Esophagus (tissue), 2 donors: ENCODE results near the gene MIDN. TPM values are rescaled to one million over a fixed set of nuclear protein-coding genes. Genes with fewer than 3 reads are reported as not detected.

Source experiments
- H3K27ac ChIP-seq, 2 donors: one replicate each; pipeline ENCODE4 v1.5.1; 2013; ENCODE audit warnings: low read depth in 2 of 2, mild to moderate bottlenecking in 2 of 2, inconsistent platforms in 1 of 2, low read length in 1 of 2, moderate library complexity in 1 of 2
- H3K27me3 ChIP-seq, 2 donors: one replicate each; pipeline ENCODE4 v1.6.1; 2013; ENCODE audit warnings: low read length in 2 of 2, control low read depth in 1 of 2, mild to moderate bottlenecking in 1 of 2; ENCODE audit not compliant: insufficient read depth in 2 of 2, control insufficient read depth in 1 of 2
- H3K36me3 ChIP-seq, 2 donors: one replicate each; pipeline ENCODE4 v1.6.1; 2013; ENCODE audit warnings: low read length in 1 of 2; ENCODE audit not compliant: control insufficient read depth in 2 of 2, insufficient read depth in 2 of 2
- H3K4me1 ChIP-seq, 2 donors: one replicate each; pipeline ENCODE4 v1.6.1; 2013; ENCODE audit warnings: low read length in 1 of 2; ENCODE audit not compliant: control insufficient read depth in 2 of 2, insufficient read depth in 2 of 2
- H3K4me3 ChIP-seq, 2 donors: one replicate each; pipeline ENCODE4 v1.5.1; 2013; ENCODE audit warnings: low read length in 2 of 2, mild to moderate bottlenecking in 2 of 2, low read depth in 1 of 2, moderate library complexity in 1 of 2
- H3K9me3 ChIP-seq, 2 donors: one replicate each; pipeline ENCODE4 v1.6.1; 2013; ENCODE audit warnings: mild to moderate bottlenecking in 2 of 2, low read depth in 1 of 2, low read length in 1 of 2, moderate library complexity in 1 of 2; ENCODE audit not compliant: control insufficient read depth in 2 of 2, insufficient read depth in 1 of 2
- WGBS, 2 donors: extraction: QIAGEN DNeasy Blood & Tissue Kit; methylation state at CpG; one replicate each; pipeline ENCODE4 v1.1.7; 2013; 5-methylcytosine and 5-hydroxymethylcytosine counted together
- polyA plus RNA-seq, 2 donors: library from polyadenylated mRNA; stranded (reverse); fragments of 200-250 nt; gene quantifications; one replicate each; pipeline ENCODE4 v1.2.3, GENCODE V29; 2013
- donor health status: healthy with polysubstance abuse.
- donor health status: Bipolar disorder and iron deficiency.

MIDN gene
- polyA plus RNA-seq, 2 donors: 36.4 to 38.7 TPM

DNA sequence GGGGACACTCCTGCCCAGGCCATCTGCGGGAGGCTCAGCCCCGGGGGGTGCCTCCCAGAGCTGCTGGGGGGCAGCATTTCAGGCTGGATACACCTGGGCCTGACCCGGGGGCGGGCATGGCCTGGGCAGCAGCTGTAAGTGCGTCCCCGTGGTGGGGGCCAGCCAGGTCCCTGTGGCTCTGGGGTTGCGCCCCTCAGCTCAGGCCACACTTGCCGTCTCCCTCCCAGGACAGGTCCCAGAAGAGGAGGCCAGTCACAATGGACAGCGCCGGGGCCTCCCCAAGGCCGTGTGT, 22.2 kb upstream of the MIDN start:
- H3K36me3 ChIP-seq: peaks cover 7 to 62% of the 10 kb centered on the region in 2 donors
- no peak overlapping the region for H3K27ac ChIP-seq
- no peaks in the 10 kb centered on the region for H3K4me1 ChIP-seq
- H3K4me3 ChIP-seq: no peak overlapping the region
- H3K27me3 ChIP-seq: no peaks in the 10 kb centered on the region
- no peaks in the 10 kb centered on the region for H3K9me3 ChIP-seq
- 94 to 96% methylated on average over 11 of the region's 11 CpGs for WGBS, 2 donors

DNA sequence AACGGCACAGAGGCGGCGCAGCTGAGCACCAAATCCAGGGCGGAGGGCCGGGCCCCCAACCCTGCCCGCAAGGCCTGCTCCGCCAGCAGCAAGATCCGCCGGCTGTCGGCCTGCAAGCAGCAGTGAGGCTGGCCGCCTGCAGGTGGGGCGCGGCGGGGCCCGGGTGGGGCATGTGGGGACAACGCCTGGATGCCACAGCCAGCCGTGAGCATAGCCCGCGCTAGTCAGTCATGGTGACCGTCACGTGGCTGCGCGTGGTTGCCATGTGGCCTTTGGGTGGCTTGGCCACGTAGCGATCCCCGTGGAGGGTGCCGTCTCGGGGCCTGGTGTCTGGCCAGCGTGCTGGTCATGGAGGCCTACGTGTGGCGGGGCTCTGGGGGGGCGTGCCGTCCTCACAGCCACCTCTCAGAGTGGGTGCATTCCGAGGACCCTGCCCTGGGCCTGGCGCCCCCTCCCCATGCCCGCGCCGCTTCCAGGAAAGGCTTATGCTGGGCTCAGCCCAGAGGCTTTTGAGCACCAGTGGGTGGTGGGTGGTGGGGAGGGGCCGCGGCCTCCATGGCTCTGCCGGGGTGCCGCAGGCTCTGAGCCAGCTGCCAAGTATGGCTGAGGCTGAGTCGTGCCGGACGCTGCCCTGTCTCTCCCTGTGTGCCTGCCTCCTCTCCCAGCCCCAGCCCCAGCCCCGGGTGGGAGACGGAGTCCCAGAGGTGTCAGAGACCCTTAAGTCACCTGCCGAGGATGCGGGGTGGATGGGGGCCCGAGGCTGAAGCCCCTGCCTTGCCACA, 21.7 kb upstream of the MIDN start:
- Histone ChIP-seq H3K27ac (no peak overlapping the region), H3K9me3 (no peaks in the 10 kb centered on the region), H3K36me3 (peaks cover 7 to 56% of the 10 kb centered on the region in 2 donors), H3K4me1 (peaks cover 0 to 3% of the 10 kb centered on the region in 2 donors), H3K27me3 (no peaks in the 10 kb centered on the region), H3K4me3 (no peak overlapping the region)
- WGBS, 2 donors: 87 to 91% methylated on average over 50 of the region's 50 CpGs

- Histone ChIP-seq H3K27me3 (no peaks in the 10 kb centered on the region), H3K27ac (no peak overlapping the region), H3K4me1 (peaks cover 0 to 11% of the 10 kb centered on the region in 2 donors), H3K9me3 (no peaks in the 10 kb centered on the region), H3K36me3 (peaks cover 7 to 50% of the 10 kb centered on the region in 2 donors), H3K4me3 (no peak overlapping the region)
- WGBS, 2 donors: 86 to 88% methylated on average over 49 to 56 of the region's 56 CpGs
Observed at GRCh38 chr19:1227304-1228054, 20.9 kb upstream of the MIDN start.

DNA sequence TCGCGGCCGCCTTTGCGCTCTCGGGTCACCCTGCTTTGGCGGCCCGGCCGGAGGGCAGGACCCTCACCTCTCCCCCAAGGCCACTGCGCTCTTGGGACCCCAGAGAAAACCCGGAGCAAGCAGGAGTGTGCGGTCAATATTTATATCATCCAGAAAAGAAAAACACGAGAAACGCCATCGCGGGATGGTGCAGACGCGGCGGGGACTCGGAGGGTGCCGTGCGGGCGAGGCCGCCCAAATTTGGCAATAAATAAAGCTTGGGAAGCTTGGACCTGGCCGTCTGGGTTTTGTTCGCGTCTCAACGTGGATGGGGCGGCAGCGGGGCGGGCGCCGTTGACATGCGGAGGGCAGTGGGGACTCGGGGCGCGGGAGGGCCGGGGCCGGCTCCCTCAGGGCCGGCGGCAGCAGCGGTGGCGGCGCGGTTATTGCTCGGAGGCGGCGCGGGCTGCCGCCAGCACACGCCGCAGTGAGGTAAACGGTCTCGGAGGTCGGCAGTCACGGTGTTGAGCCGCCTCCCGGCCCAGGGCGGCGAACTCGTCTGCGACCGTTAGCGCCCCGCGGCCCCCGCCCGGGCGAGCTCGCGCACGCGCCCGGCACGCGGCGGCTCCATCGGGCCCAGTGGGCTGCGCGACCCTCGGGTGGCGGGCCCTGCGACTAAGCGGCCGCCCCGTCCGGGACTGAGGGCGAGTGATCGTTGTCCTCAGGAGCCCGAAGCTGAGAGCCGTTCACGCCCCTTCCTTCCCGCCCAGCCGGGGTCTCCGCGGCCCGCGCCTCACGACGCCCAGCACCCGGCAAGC, 20.0 kb upstream of the MIDN start:
- H3K9me3 ChIP-seq: no peaks in the 10 kb centered on the region
- H3K36me3 ChIP-seq: peaks cover 7 to 41% of the 10 kb centered on the region in 2 donors
- H3K27me3 ChIP-seq: no peaks in the 10 kb centered on the region
- H3K4me1 ChIP-seq: peaks cover 0 to 19% of the 10 kb centered on the region in 2 donors
- no peak overlapping the region for H3K27ac ChIP-seq
- 96 to 97% methylated on average over 93 to 100 of the region's 100 CpGs for WGBS, 2 donors
- H3K4me3 ChIP-seq: no peak overlapping the region

- Histone ChIP-seq H3K4me3 (no peak overlapping the region), H3K27me3 (no peaks in the 10 kb centered on the region), H3K9me3 (no peaks in the 10 kb centered on the region), H3K27ac (no peak overlapping the region), H3K36me3 (peaks cover 7 to 32% of the 10 kb centered on the region in 2 donors), H3K4me1 (peaks cover 0 to 19% of the 10 kb centered on the region in 2 donors)
- 95 to 96% methylated on average over 133 to 158 of the region's 158 CpGs for WGBS, 2 donors
Observed at GRCh38 chr19:1229056-1229923, 19.1 kb upstream of the MIDN start.

DNA sequence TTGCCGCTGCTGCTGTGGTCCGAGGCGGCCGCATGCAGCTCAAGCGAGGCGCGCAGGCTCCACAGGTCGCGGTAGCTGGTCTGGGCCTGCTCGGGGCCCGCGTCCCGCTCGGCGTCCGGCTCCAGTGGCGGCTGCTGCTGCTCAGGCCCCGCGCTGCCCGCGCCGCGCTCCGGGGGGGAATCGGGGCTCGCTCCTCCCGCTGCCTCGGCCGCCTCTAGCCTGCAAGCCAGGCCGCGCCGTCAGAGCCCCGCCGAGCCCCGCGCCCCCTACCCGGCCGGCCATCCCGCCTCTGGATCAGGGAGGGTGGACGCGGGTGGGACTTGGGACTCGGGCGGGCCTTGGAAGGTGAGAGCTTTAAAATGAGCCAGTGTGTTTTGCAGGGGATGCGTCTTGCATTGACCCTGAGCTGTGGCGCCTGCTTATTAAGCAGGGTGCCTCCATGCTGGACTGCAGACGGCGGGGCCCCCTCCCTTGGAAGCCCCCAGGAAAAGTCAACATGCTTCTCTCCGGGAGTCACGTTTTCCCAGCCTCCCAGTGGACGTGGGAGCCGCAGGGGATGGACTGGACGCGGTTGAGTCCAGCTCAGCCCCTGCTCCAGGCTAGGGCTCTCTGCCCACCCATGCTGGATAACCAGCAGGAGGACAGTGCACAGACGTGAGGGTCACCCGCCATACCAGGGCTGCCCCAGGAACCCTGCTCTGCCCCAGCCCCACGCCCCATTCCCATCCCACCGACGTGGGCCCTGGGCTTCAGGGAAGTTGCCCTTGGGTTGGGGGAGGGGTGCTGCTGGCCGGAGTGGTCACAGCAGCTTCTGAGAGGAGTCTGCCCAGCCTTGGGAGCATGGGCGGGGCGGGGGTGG, 18.2 kb upstream of the MIDN start:
- Histone ChIP-seq H3K4me1 (peaks cover 0 to 23% of the 10 kb centered on the region in 2 donors), H3K36me3 (peaks cover 7 to 28% of the 10 kb centered on the region in 2 donors), H3K27ac (no peak overlapping the region), H3K4me3 (no peak overlapping the region), H3K27me3 (no peaks in the 10 kb centered on the region), H3K9me3 (no peaks in the 10 kb centered on the region)
- WGBS, 2 donors: 84 to 89% methylated on average over 53 to 61 of the region's 61 CpGs

DNA sequence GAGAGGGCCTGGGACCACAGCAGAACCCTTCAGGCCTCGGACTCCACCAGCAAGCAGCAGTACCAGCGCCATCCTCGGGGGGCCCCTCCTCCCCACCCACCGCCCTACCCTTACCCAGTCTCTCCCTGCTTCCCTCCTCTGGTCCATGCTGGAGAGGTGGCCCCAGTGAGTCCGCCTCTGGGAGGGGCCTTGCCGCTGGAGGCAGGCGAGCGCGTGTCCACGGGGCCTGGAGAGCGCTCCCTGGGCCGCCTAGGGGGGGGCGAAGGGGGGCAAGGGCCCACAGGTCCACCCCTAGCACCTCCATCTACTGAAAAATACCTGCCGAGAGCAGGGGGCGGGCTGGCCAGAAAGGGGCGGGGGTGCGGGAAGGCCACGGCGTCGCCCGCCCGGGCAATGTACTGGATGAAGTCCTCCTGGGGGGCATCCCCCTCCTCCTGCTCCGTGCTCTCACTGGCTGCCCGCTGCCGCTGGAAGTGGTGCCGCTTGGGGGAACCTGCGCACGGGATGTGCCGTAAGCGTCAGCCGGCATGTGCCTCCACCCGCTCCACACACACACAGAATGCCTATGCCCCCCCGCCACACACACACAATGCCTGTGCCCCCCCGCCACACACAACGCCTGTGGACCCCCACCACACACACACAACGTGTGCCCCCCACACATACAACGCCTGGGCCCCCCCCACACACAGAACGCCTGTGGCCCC, 17.4 kb upstream of the MIDN start:
- no peaks in the 10 kb centered on the region for H3K9me3 ChIP-seq
- H3K27ac ChIP-seq: no peak overlapping the region
- H3K4me3 ChIP-seq: no peak overlapping the region
- 71 to 80% methylated on average over 37 to 38 of the region's 38 CpGs for WGBS, 2 donors
- H3K27me3 ChIP-seq: no peaks in the 10 kb centered on the region
- H3K36me3 ChIP-seq: peaks cover 7 to 23% of the 10 kb centered on the region in 2 donors
- peaks cover 0 to 30% of the 10 kb centered on the region in 2 donors for H3K4me1 ChIP-seq
